Effector memory CD4-positive, alpha-beta T cell (primary cell): ENCODE data around the gene SLC6A13.

Experiments used
- DNase-seq, 3 donors: peaks; one replicate each; pipeline ENCODE4 v3.0.0-alpha.2; 2020
- H3K27ac ChIP-seq: 2 replicates; pipeline ENCODE4 v1.7.0; 2013; ENCODE audit warnings: mild to moderate bottlenecking, low read length, moderate library complexity; ENCODE audit not compliant: insufficient read depth, poor library complexity, severe bottlenecking
- H3K27me3 ChIP-seq: replicated peaks from 2 replicates; pipeline ENCODE4 v1.7.0; 2013; ENCODE audit warnings: mild to moderate bottlenecking, low read length; ENCODE audit not compliant: insufficient read depth, control insufficient read depth, poor library complexity, severe bottlenecking
- H3K36me3 ChIP-seq: 2 replicates; pipeline ENCODE4 v1.7.0; 2013; ENCODE audit warnings: mild to moderate bottlenecking, low read length, moderate library complexity; ENCODE audit not compliant: control insufficient read depth, insufficient read depth
- H3K4me1 ChIP-seq: 2 replicates; pipeline ENCODE4 v1.7.0; 2013; ENCODE audit warnings: low read length, mild to moderate bottlenecking; ENCODE audit not compliant: control insufficient read depth, insufficient read depth, poor library complexity, severe bottlenecking
- H3K4me3 ChIP-seq: 2 replicates; pipeline ENCODE4 v1.7.0; 2013; ENCODE audit warnings: low read length, low read depth, mild to moderate bottlenecking; ENCODE audit not compliant: insufficient read depth, poor library complexity, severe bottlenecking
- H3K9me3 ChIP-seq: 2 replicates; pipeline ENCODE4 v1.7.0; 2013; ENCODE audit warnings: mild to moderate bottlenecking, low read length, moderate library complexity; ENCODE audit not compliant: control insufficient read depth

Gene SLC6A13

DNA sequence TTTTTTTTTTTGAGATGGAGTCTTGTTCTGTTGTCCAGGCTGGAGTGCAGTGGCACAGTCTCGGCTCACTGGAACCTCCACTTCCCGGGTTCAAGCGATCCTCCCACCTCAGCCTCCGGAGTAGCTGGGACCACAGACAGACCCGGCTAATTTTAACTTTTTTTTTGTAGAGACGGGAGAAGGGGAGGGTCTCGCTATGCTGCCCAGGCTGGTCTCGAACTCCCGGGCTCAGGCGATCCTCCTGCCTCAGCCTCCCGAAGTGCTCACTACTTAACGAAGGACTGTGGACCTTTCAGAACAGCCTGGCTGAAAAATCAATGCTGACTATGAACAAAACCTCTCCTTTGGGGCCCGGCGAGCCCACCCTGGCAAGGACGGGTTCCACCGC, 59.6 kb downstream of the SLC6A13 start:
- no peaks in the 10 kb centered on the region for H3K36me3 ChIP-seq
- H3K4me1 ChIP-seq, result no peaks in the 10 kb centered on the region
- H3K27me3 ChIP-seq, result peaks cover 4% of the 10 kb centered on the region
- H3K4me3 ChIP-seq, result no peak overlapping the region
- H3K27ac ChIP-seq, result no peak overlapping the region
- DNase-seq, result no peak
- H3K9me3 ChIP-seq, result no peaks in the 10 kb centered on the region

DNA sequence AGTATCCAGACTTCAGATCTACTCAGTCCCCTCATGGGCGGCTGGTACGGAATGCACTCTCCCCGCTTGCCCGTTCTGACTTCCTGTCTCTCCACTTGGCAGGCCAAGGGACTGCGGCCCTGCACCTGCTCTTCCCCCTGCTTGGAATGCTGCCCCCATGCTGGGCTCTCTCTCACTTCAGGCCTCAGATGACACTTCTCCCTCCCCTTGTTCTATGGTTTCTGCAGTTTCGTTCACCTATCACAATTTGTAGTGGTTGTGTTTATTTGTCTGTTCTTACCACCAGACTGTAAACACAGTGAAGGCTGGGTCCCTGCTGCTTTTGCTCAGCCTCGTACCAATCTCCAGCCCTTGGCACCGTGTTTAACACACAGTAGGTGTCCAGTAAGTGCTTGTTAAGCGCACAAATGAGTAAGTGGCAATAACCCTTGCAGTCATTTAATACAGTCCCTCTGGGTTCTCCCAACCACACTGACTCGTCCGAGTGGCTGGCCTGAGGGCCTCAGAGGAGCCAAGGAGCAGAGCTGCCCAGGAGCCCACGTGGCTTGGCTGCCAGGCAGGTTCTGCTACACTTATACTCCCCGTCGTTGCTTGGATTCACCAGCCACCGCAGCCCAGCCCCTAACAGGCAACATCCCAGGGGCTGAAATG, 60.4 kb downstream of the SLC6A13 start:
- peaks cover 2% of the 10 kb centered on the region for H3K27me3 ChIP-seq
- H3K4me3 ChIP-seq, result no peak overlapping the region
- DNase-seq, result no peak
- no peaks in the 10 kb centered on the region for H3K36me3 ChIP-seq
- H3K9me3 ChIP-seq, result no peaks in the 10 kb centered on the region
- no peaks in the 10 kb centered on the region for H3K4me1 ChIP-seq
- H3K27ac ChIP-seq, result no peak overlapping the region

DNA sequence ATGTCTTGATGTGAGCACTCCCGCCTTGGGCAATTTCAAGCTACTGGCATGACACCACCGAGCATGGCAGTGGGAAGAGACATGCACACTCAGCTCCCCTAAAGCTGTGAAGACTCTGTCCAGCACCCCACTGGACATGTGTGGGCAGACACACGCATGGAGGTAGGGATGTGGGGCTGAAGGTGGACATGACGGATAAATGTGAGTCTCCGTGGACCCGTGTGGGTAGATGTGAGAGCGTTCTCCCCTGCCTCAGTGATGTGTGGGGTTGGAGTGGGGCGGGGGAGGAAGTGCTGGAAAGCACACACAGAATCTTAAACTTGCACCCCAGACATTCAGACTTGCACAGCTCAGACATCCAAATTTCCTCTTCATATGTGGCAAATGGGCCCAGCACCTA, 61.3 kb downstream of the SLC6A13 start:
- Histone ChIP-seq H3K36me3 (no peaks in the 10 kb centered on the region), H3K4me3 (no peak overlapping the region), H3K9me3 (no peaks in the 10 kb centered on the region), H3K27me3 (no peaks in the 10 kb centered on the region), H3K27ac (no peak overlapping the region), H3K4me1 (no peaks in the 10 kb centered on the region)
- no peak for DNase-seq

DNA sequence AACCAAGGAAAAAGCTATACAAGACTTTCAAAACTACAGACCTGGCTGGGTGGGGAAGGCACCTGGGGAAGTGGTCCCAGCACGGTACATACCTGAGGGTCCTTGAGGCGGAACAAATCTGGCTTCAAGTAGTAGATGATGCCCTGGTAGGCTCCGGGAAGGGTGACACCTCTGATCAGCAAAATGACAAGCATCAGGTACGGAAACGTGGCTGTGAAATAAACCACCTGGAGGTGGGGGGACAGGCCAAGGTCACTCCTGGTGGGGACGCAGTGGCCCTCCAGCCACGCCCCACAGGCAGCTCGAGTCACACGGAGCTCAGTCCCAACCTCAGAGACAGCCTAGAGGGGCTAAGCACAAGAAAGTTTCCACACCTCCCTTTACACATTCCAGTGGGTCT, 63.9 kb downstream of the SLC6A13 start:
- Histone ChIP-seq H3K27me3 (peaks cover 3% of the 10 kb centered on the region), H3K9me3 (no peaks in the 10 kb centered on the region), H3K27ac (no peak overlapping the region), H3K4me3 (no peak overlapping the region), H3K4me1 (no peaks in the 10 kb centered on the region), H3K36me3 (no peaks in the 10 kb centered on the region)
- no peak for DNase-seq

DNA sequence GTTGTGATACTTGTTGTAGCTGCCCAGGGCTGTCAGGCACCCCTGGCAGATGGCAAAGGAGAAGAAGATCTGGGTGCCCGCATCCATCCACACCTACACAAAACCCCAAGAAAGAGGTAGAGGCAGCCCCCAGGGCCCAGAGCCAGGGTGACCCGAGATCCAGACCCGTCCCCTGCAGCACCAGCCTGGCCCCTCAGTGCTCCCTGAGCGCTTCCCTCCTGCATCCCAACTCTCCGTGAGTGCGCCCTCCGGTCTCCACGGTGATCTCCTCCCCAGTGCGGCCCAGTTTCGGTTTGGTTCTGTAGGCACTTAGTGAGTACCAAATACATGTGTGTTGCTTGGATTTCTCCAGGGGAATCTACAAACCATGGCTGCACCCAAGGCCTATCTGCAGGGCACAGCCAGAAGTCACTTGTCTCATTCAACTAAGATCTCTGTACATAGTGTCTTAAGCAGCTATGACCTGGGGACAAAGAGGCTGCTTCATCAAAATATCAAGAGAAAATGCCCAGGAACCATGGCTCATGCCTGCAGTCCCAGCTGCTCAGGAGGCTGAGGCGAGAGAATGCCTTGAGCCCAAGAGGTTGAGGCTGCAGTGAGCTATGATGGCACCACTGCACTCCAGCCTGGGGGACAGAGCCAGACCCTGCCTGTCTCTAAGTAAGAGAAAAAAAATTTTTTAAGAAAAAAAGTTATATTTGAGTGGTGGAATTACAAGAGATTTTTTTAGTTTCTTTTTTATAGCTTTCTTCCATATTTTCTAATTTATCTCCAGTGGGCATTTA, 64.5 kb downstream of the SLC6A13 start:
- no peak overlapping the region for H3K4me3 ChIP-seq
- H3K9me3 ChIP-seq, result no peaks in the 10 kb centered on the region
- no peak for DNase-seq
- H3K27me3 ChIP-seq, result peaks cover 3% of the 10 kb centered on the region
- no peak overlapping the region for H3K27ac ChIP-seq
- no peaks in the 10 kb centered on the region for H3K36me3 ChIP-seq
- no peaks in the 10 kb centered on the region for H3K4me1 ChIP-seq

DNA sequence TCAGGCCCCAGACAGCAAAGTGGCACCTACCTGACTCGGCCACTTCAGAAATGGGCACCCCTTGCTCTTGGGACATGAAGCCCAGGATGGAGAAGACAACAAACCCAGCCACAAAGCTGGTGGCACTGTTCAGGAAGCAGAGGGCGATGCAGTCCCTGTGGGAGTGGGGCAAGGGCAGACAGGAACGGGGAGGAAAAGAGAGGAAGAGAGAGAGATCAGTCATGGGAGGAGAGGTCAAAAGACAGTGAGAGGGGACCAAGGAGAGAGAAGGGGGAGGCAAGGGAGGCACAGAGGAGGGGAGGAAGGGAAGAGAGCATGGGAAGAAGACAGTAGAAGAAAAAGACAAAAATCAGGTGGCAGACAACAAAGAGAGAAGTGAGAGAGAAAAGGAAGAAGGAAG, 65.3 kb downstream of the SLC6A13 start:
- H3K36me3 ChIP-seq, result no peaks in the 10 kb centered on the region
- no peak for DNase-seq
- H3K27ac ChIP-seq, result no peak overlapping the region
- H3K9me3 ChIP-seq, result no peaks in the 10 kb centered on the region
- no peak overlapping the region for H3K4me3 ChIP-seq
- peaks cover 3% of the 10 kb centered on the region for H3K27me3 ChIP-seq
- H3K4me1 ChIP-seq, result no peaks in the 10 kb centered on the region

DNA sequence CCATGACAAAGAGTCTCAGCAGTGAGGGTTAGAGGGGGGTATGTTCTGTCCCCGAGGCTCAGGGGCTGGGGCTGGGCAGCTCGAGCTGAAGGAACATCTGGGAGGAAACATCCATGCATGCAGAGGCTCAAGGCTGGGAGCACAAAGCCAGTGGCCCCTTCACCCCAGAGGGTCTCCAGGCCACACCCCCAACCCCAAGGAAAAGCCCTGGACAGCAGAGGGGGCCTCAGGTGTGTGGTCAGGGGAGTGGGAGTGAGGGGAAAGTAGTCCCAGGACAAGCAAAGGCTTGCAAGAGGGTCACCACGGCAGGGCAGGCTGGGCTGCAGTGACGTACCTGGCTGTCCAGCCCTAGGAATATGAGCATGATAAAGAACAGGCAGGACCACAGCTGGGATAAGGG, 66.2 kb downstream of the SLC6A13 start:
- peaks cover 3% of the 10 kb centered on the region for H3K27me3 ChIP-seq
- no peaks in the 10 kb centered on the region for H3K4me1 ChIP-seq
- DNase-seq, result no peak
- H3K9me3 ChIP-seq, result no peaks in the 10 kb centered on the region
- H3K4me3 ChIP-seq, result no peak overlapping the region
- no peaks in the 10 kb centered on the region for H3K36me3 ChIP-seq
- no peak overlapping the region for H3K27ac ChIP-seq

DNA sequence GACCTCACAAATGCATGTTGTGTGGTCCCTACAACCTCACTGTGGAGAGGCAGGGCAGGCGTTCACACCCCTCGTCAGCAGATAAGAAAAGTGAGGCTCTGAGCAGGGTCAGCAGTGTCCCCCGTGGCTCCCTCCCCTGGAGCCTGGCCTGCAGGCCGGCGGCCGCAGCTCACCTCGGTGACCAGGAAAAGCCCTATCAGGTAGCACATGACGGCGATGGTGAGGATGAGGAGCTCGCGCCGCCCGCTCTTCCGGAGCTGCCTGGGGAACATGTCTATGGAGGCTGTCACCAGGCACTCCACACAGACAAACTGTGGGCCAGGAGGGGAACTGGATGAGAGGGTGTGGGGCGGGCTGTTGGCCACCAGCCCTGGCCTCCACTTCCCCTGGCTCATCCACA, 66.7 kb downstream of the SLC6A13 start:
- Histone ChIP-seq H3K4me1 (no peaks in the 10 kb centered on the region), H3K27me3 (peaks cover 3% of the 10 kb centered on the region), H3K27ac (no peak overlapping the region), H3K36me3 (no peaks in the 10 kb centered on the region), H3K4me3 (no peak overlapping the region), H3K9me3 (no peaks in the 10 kb centered on the region)
- no peak for DNase-seq

DNA sequence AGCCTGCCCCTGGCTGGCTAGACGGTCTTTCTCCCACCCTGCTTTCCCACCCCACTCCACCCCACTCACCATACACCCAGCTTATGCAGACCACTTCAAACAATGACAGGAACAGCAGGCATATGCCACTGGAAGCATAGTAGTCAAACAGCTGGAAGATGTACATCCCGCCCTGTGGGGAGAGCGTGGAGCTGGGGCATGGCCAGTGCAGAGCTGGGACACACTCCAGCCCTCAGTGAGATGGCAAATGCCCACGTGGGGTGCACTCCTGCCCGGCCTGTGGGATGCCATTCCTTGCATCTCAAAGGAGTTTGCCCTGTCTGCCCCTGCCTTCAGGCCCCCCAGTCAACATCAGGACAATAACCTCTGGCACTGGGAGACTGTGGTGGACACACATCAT, 67.5 kb downstream of the SLC6A13 start:
- no peak for DNase-seq
- H3K4me3 ChIP-seq, result no peak overlapping the region
- H3K27me3 ChIP-seq, result peaks cover 5% of the 10 kb centered on the region
- no peaks in the 10 kb centered on the region for H3K36me3 ChIP-seq
- H3K4me1 ChIP-seq, result no peaks in the 10 kb centered on the region
- no peaks in the 10 kb centered on the region for H3K9me3 ChIP-seq
- no peak overlapping the region for H3K27ac ChIP-seq

DNA sequence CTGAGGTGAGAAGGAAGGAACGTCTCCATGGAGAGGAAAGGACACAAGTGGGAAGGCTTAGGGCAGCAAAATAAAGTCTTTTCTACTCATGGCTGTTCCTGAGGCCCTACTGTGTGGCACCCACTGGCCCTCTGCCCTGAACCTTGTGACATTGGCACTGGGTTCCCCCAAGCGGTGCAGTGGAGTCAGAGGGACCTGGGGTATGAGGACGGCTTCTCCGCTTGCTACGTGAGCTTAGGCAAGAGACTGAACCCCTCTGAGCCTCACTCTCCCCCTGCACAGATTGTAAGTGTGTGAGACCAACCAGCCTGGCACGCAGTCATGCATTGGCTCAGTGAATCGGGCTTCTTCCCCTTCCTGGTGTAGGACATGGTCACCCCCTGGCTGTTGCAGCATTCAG, 68.4 kb downstream of the SLC6A13 start:
- no peaks in the 10 kb centered on the region for H3K9me3 ChIP-seq
- H3K27me3 ChIP-seq, result peaks cover 10% of the 10 kb centered on the region
- no peaks in the 10 kb centered on the region for H3K36me3 ChIP-seq
- DNase-seq, result no peak
- H3K4me1 ChIP-seq, result no peaks in the 10 kb centered on the region
- no peak overlapping the region for H3K4me3 ChIP-seq
- no peak overlapping the region for H3K27ac ChIP-seq
